HG03159 (cell line): ENCODE measurements around the gene PDE4DIP.
"Not testable (repeated sequence)": the region's sequence is repeated elsewhere in the genome, so short reads cannot be mapped to it uniquely, and the experiment has no call there.

Experiments
- ATAC-seq: cut with Tn5 transposase; IDR thresholded peaks from one replicate; pipeline ENCODE4 v1.9.1; 2021; ENCODE audit warnings: mild to moderate bottlenecking, moderate library complexity; ENCODE audit not compliant: unreplicated experiment

PDE4DIP gene

GRCh38 chr1:148869634-148869961 lies 25.4 kb downstream of the PDE4DIP start:
- not testable (repeated sequence) for ATAC-seq

- not testable (repeated sequence) for ATAC-seq
These were observed 30.5 kb downstream of the PDE4DIP start for GRCh38 chr1:148874408-148875388.

GRCh38 chr1:148879812-148880416 lies 35.7 kb downstream of the PDE4DIP start:
- not testable (repeated sequence) for ATAC-seq

GRCh38 chr1:148881261-148881660 lies 37.0 kb downstream of the PDE4DIP start:
- ATAC-seq = not testable (repeated sequence)

DNA sequence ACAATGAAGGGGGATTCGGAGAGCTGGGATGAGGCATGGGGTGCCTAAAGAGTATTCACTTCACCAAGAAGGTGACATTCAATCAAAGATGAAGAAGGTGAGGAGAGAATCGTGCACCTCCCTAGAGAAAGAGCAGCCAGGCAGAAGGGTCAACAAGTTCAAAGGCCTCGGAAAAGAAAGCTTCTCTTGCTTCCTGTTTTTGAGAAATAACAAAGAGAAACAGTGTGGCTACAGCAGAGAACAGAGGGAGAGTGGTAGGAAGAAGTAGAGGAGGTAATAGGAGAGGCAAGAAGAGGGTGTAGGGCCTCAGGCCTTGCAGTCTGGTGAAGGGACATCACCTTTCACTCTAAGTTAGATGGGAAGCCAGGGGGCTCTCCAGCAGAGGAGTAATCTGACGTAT lies 41.0 kb downstream of the PDE4DIP start:
- not testable (repeated sequence) for ATAC-seq

- not testable (repeated sequence) for ATAC-seq
These were observed 42.1 kb downstream of the PDE4DIP start for GRCh38 chr1:148886293-148886692.

DNA sequence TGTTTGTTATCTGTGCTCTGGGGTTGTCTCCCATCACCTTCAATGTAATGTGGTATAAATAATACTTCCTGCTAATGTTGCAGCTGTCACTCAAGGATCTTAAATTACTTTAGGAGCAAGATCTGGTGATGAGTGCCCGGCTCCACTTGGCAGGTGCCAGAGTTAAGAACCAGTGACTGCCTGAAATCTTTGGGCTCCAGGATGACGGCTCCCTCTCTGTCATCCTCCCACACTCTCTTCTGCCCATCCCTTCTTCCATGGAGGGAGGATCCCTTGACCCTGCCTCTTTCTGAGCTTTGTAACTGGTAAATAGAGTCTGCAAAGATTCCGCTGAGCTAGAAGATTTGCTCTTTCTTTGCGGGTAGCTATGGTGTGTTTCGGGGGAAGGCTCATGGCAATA lies 44.4 kb downstream of the PDE4DIP start:
- ATAC-seq = not testable (repeated sequence)

GRCh38 chr1:148889267-148890074 lies 45.2 kb downstream of the PDE4DIP start:
- ATAC-seq = not testable (repeated sequence)

GRCh38 chr1:148890075-148890568 lies 45.9 kb downstream of the PDE4DIP start:
- ATAC-seq = not testable (repeated sequence)

GRCh38 chr1:148894360-148895352 lies 50.4 kb downstream of the PDE4DIP start:
- ATAC-seq = not testable (repeated sequence)

DNA sequence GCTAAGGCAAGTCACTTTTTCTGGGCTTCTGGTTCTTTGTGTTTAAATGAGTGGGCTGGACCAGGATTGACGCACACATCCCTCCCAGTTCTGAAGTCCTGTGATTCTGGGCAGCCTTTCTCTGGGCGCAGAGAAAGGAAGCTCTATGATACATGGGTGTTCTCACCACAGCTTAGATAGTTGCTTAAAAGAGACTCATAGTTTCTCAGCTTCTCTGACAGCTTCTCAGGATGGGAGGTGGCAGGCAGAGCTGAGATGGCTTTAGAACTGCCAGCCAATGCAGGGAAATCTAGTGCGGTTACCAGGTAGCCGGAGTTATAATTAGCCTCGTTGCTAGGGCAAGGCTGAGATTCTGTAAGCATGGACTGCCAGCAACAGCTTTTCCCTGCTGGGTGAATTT lies 55.8 kb downstream of the PDE4DIP start:
- ATAC-seq = not testable (repeated sequence)

GRCh38 chr1:148900691-148901090 lies 56.5 kb downstream of the PDE4DIP start:
- ATAC-seq = not testable (repeated sequence)

- ATAC-seq = not testable (repeated sequence)
These were observed 57.1 kb downstream of the PDE4DIP start for GRCh38 chr1:148901150-148901952.

GRCh38 chr1:148901953-148902341 lies 57.7 kb downstream of the PDE4DIP start:
- ATAC-seq = not testable (repeated sequence)

GRCh38 chr1:148909219-148909826 lies 65.1 kb downstream of the PDE4DIP start:
- not testable (repeated sequence) for ATAC-seq

DNA sequence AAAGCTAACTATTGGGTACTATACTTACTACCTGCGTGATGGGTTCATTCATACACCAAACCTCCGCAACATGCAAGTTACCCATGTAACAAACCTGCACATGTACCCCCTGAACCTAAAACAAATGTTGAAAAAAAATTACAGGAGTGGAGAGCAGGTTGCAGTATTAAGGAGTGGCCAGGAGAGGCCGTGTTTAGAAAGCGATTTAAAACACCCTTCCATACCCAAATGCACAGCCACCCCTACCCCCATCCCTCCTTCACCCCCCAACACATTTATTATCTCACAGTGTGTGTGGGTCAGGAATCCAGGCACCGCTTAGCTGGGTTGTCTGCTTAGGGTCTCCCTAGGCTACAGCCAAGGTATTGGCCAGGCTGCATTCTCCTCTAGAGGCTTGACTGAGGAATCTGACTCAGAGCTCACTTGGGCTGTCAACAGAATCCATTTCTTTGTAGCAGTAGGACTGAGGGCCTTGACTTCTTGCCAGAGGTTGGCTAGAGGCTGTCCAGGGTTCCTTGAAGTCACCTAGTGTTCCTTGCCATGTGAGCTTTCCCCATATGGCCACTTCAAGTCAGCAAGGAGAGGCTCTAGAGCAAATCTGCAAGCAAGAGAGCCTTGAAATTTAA lies 67.2 kb downstream of the PDE4DIP start:
- not testable (repeated sequence) for ATAC-seq

- ATAC-seq = not testable (repeated sequence)
These were observed 72.0 kb downstream of the PDE4DIP start for GRCh38 chr1:148916222-148916621.
